ENCODE measurements around the gene SLC41A3. TPM values are rescaled to one million over a fixed set of nuclear protein-coding genes. Genes with fewer than 3 reads are reported as not detected.

SLC41A3 gene
- total RNA-seq, 1 donor from 2014 or later = 20.6 TPM

- intact Hi-C loops (cut with micrococcal nuclease) = no loop called here
Observed at GRCh38 chr3:126121074-126121473, 37.1 kb upstream of the SLC41A3 start.

- intact Hi-C loops (cut with micrococcal nuclease) = no loop called here
Observed at GRCh38 chr3:126119976-126120375, 36.1 kb upstream of the SLC41A3 start.

DNA sequence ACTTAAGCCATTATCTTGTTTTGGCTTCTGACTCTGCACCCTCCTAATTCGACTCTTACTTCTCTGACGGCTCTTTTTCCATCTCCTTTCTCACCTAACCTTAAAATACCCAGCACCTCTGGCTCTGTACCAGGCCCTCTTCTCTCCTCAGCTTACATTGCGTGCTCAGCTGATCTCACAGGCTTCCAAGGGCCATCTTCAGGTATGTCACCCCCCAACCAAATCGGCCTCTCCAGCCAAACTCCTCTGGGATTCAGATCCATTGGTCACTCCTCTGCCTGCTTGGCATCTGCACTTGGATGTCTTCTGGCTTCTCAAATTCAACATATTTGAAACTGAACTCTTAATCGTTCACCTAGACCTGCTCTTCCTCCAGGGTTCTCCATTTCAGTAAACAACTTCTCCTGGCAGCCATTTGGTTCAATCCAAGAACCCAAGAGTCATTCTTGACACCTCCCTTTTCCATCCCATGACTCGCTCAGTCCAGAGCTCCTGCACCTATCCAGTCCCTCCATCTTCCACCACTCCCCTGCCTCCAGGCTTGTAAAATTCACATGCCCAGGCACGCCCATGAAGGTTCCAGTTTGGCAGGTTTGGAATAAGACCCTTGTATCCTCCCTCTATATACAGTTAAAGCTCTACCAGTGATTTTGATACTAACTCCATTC lies 35.2 kb upstream of the SLC41A3 start:
- intact Hi-C loops (cut with micrococcal nuclease) = no loop called here

DNA sequence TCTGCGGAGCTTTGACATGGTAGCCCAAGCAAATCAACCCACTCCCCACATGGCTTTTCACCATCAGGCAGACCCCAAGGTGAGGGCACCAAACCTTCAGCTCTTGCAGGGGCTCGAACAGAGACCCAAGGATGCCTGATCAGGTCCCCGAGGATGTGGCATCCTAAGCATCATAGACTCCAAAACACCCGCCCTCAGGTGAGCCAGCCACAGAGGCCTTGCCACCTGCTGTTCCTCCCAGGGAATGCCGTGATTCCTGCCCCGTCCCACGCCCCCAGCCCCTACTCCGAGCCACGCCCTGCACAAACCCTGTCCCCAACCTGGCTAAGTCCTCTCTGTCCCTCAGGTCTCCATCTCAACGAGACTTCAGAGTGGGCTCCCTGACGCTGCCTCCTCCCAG lies 34.7 kb upstream of the SLC41A3 start:
- intact Hi-C loops (cut with micrococcal nuclease) = no loop called here

DNA sequence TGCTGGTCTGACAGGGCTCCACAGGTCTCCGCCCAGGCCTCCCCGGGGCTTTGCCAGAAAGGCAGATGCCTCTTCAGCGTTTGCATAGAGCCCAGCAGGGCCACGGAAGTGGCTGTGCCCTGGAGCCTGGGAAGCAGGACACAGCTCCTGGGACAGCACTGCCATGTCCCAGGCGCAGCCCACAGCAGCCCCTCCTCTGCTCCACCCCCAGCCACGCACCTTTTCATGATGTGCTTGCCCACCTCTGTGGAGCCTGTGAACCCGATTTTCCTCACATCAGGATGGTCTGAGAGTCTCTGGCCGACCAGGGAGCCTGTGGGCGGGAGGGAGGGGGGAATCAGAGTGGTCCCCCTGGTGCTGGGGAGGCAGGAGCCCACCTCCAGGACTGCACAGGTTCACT lies 33.9 kb upstream of the SLC41A3 start:
- intact Hi-C loops (cut with micrococcal nuclease) = no loop called here

- intact Hi-C loops (cut with micrococcal nuclease) = no loop called here
Observed at GRCh38 chr3:126117212-126117611, 33.3 kb upstream of the SLC41A3 start.

DNA sequence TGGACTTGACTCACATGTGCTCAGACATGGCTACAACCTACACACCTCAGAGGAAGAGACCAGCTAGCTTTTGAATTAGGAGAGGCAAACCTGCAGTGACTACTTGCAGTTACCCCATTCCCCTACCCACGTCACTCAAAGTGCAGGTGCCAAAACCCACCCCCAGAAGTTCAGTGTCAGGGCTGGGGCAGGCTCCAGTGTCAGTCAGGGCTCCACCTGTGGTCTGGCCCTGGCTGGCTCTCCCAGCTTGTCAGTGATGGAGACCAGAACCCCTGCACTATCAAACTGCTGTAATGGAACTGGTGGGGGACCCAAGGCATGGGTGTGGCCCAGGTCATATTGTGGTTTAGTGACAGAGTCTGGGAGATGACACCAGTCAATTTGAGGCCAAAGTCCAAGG lies 32.6 kb upstream of the SLC41A3 start:
- intact Hi-C loops (cut with micrococcal nuclease) = no loop called here

GRCh38 chr3:126114443-126115386 lies 30.8 kb upstream of the SLC41A3 start:
- intact Hi-C loops (cut with micrococcal nuclease) = no loop called here

- intact Hi-C loops (cut with micrococcal nuclease) = no loop called here
Observed at GRCh38 chr3:126113733-126114442, 30.0 kb upstream of the SLC41A3 start.

- intact Hi-C loops (cut with micrococcal nuclease) = no loop called here
Observed at GRCh38 chr3:126113238-126113555, 29.3 kb upstream of the SLC41A3 start.

GRCh38 chr3:126112531-126113237 lies 28.8 kb upstream of the SLC41A3 start:
- intact Hi-C loops (cut with micrococcal nuclease) = no loop called here

DNA sequence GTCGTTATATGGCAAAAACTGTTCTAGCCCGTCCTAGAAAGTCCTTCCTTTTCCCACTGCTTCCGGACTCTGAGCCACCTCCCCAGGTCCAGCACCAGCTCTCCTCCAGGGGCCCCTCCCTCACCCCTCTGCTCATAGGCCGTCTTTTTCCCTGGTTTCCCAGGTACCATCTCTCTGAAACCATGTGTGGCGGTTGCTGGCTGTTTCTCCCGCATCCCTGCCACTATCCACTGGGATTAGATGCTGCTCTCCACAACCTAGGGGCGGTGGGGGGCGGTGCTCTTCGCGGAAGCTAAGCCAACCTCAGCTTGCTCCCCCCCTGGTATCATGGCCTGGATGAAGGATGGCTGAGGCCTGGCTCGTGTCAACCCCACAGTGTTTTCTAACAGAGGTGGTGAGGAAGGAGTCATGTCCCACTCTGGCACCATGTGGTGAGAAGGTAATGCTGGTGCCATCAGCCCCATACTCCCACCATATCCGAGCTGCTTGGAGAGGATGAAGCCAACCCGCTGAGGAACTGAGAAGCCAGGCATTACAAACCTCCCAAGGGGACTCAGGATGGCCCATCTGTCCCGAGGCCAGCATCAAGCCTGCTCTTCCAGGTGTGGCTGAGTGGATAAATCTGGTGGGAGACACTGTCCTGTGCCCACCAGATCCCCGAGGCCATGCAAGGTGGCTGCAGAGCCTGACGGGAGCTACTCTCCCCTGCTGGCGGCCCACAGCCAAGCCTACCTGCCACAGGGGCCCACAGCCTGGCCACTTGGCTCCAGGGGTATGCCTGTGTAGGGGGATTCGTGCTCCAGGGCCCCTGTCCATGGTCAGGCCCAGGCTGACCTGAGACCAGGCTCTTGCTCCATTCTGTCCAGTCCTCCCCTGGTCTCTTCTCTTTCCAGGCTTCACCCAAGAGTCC lies 27.9 kb upstream of the SLC41A3 start:
- intact Hi-C loops (cut with micrococcal nuclease) = no loop called here

- intact Hi-C loops (cut with micrococcal nuclease) = no loop called here
Observed at GRCh38 chr3:126111126-126111551, 27.2 kb upstream of the SLC41A3 start.

GRCh38 chr3:126110431-126111125 lies 26.7 kb upstream of the SLC41A3 start:
- intact Hi-C loops (cut with micrococcal nuclease) = no loop called here

DNA sequence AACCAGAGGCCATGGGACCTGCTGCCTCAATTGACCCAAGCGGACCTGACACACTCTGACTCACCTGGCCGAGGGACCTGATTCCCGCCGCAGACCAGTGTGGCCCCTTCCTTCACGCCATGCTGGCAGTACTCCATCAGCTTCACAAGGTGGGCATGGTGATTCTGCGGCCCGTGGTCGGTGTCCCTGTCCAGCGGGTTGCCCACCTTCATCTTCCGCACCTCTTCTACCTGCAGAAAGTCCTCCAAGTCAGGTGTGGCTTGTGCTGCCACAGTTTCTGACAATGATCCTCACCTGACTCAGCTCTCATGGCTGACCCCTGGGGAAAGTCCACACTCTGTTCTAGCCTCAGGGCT lies 25.9 kb upstream of the SLC41A3 start:
- intact Hi-C loops (cut with micrococcal nuclease) = no loop called here

DNA sequence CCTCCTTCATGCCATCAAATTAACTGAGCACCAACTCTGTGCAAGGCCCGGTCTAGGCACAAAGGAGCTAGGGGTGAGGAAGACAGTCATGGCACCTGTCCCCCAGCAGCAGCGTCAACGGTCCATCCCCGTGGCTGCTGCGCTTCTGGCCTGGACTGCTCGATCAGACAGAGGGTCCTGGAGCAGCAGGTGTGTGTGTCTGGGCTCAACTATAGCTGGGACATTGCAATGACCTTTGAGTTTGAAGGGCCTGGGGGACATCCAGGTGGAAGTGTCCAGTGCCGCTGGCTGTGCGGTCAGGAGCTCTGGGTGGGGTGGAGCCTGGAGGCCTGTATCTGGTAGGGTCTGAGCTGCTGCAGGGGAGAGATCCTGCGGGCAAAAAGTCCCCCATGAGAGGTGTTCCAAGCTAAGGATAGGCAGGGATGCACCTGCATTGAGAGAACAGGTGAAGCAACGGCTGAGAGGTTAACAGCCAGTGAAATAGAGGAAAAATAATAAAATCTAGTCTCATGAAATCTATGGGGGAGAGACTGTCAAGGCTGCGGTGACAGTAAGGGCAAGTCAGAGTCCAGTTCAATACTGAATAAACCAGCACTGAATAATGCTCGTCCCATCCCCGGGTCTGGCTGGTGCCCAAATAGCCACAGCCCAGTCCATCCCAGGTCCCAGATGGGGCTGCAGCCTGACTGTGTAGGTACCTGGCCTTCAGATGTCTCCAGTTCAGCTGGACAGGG lies 25.4 kb upstream of the SLC41A3 start:
- intact Hi-C loops (cut with micrococcal nuclease) = no loop called here

GRCh38 chr3:126108676-126109050 lies 24.7 kb upstream of the SLC41A3 start:
- intact Hi-C loops (cut with micrococcal nuclease) = no loop called here

DNA sequence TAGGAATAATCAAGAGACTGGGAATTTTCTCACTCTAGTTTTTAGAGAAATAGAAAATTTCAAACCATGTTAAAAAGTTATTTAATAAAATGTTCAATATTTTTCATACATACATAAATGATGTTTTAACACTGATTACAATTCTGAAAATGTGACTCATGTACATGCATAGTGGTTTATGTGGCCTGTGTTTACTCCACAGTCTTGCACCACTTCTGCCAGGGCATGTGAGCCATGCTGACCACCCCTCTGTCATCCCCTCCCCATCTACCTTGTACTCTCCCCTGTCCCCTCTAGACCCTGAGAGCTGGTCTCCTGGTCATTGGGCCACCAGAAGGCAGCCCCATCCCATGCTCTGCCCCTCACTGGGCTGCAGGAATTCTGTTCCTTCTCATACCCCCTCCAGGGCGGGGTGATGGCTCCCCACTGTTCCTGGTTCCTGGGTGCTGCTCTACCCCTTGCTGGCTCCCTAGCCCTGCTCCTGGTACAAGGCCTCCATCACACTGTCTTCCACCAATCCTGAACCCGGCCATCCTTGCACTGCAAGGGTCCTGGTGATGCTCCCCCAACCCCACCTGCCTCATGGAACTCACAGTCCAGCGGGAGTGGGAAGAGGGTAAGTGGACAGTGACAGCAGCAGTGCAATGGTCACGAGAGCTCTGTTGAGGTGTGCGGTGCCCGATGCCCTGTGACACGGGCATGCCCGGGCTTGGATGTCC lies 24.2 kb upstream of the SLC41A3 start:
- intact Hi-C loops (cut with micrococcal nuclease) = no loop called here

Measured in T-helper 2 cell treated with Interferon-gamma antibody and Interleukin-4, amounts not matched to agents 100 ng/mL and 5 ng/mL, for 36 hours (primary cell).